Prostate gland (tissue), 2 donors: Measurements from ENCODE around the gene INHBC. TPM values are rescaled to one million over a fixed set of nuclear protein-coding genes. Genes with fewer than 3 reads are reported as not detected.

ENCODE experiments used
- DNase-seq: peaks from one replicate; pipeline ENCODE4 v3.0.0-alpha.2; 2019; ENCODE audit warnings: low spot score
- H3K27ac ChIP-seq, 2 donors: fragments of 200-600 bp; sonication (generic); 2 replicates each; pipeline ENCODE4 v1.5.1; 2017 to 2019
- H3K27me3 ChIP-seq: fragments of 200-600 bp; sonication (generic); replicated peaks from 2 replicates; pipeline ENCODE4 v1.5.1; 2019; ENCODE audit not compliant: insufficient read depth
- H3K36me3 ChIP-seq, 2 donors: fragments of 200-600 bp; sonication (generic); 1 replicate in 1 of 2; 2 replicates in 1 of 2; pipeline versions ENCODE4 v1.5.1 to v1.8.1; 2017 to 2019
- H3K4me1 ChIP-seq: fragments of 200-600 bp; sonication (generic); replicated peaks from 2 replicates; pipeline ENCODE4 v1.5.1; 2019
- H3K4me3 ChIP-seq, 2 donors: fragments of 200-600 bp; sonication (generic); 2 replicates each; pipeline ENCODE4 v1.5.1; 2017 to 2019
- H3K9me3 ChIP-seq: fragments of 200-600 bp; sonication (generic); 2 replicates; pipeline ENCODE4 v1.5.1; 2017
- POLR2A ChIP-seq: fragments of 450-650 bp; IDR thresholded peaks from one replicate; pipeline ENCODE4 v1.6.1; 2016; ENCODE audit warnings: antibody characterized with exemption, mild to moderate bottlenecking
- POLR2AphosphoS5 ChIP-seq: sonication (generic); formaldehyde crosslinking; IDR thresholded peaks from one replicate; pipeline ENCODE4 v1.6.1; 2017; ENCODE audit warnings: antibody characterized with exemption
- WGBS: methylation state at CpG from one replicate; pipeline ENCODE4 v1.1.5; 2018; 5-methylcytosine and 5-hydroxymethylcytosine counted together
- intact Hi-C: fragments of 100-400 bp; cut with DNase I; formaldehyde crosslinking; loops from one replicate; pipeline ENCODE4 v1.14.2; 2022
- total RNA-seq, 2 donors: library from RNA; depleted of rRNA; stranded (reverse); fragments of >200 nt; gene quantifications; one replicate each; pipeline ENCODE4 v1.1.0, GENCODE V29; 2016
- TF ChIP-seq, protein P1 (sequence below), 4 experiments: fragments of 200-600 bp in 2 of 4; fragments of 450-650 bp in 2 of 4; sonication (generic) in 2 of 4; IDR thresholded peaks; 1 replicate in 3 of 4; 2 replicates in 1 of 4; pipeline ENCODE4 v1.5.1; 2016 to 2019; ENCODE audit warnings: antibody characterized with exemption in 4 of 4, mild to moderate bottlenecking in 2 of 4, moderate library complexity in 2 of 4

The INHBC gene
- total RNA-seq, 2 donors from 2014 or later, result 0.46 to 0.57 TPM

DNA sequence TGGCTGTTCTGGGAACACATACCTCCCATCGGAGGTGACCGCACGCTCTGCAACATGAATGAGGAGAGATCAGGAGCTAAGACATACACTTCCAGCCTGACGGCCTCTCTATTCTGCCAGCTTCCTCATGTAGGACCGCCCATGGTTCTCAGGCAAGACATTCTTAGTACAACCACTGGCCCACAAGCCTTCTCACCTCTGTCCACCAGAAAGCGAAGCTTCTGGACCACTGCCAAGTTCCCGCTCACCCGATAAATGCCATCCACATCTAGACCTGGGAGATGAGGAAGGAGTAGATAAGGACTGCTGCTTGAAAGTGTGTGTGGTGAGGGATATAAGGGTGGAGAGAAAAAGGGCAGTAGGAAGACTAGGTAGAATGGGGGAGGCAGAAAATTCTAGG, 39.8 kb downstream of the INHBC start:
- no peak for TF ChIP-seq POLR2AphosphoS5
- TF ChIP-seq, protein P1, sequence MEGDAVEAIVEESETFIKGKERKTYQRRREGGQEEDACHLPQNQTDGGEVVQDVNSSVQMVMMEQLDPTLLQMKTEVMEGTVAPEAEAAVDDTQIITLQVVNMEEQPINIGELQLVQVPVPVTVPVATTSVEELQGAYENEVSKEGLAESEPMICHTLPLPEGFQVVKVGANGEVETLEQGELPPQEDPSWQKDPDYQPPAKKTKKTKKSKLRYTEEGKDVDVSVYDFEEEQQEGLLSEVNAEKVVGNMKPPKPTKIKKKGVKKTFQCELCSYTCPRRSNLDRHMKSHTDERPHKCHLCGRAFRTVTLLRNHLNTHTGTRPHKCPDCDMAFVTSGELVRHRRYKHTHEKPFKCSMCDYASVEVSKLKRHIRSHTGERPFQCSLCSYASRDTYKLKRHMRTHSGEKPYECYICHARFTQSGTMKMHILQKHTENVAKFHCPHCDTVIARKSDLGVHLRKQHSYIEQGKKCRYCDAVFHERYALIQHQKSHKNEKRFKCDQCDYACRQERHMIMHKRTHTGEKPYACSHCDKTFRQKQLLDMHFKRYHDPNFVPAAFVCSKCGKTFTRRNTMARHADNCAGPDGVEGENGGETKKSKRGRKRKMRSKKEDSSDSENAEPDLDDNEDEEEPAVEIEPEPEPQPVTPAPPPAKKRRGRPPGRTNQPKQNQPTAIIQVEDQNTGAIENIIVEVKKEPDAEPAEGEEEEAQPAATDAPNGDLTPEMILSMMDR (IDR thresholded peaks at IDR 0.05), result no peak
- no peak for TF ChIP-seq POLR2A
- intact Hi-C loops, result no loop called here
- peaks cover 10% of the 10 kb centered on the region for H3K27me3 ChIP-seq

DNA sequence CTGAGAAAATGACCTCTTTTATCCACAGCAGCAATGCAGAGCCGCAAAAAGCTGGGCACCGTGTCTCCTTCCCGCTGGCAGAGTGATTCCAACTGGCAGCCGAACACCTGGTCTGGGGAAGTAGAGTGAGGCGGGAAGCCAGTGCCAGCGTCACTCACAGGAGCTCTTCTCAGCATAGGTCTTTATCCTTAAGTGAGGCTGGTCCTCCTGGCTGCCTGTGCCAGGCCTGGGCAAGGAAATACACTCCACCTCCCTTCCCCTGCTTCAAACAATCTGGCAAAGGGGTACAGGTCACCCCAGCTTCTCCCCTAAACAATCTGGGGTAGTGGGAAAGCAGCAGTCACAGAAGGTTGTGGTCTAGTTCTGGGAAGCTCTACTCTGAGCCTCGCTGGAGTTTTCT, 40.3 kb downstream of the INHBC start:
- no peaks in the 10 kb centered on the region for H3K36me3 ChIP-seq
- no peak for TF ChIP-seq POLR2AphosphoS5
- no peak for TF ChIP-seq POLR2A
- TF ChIP-seq, protein P1 (IDR thresholded peaks at IDR 0.05), result no peak
- DNase-seq, result no peak
- H3K9me3 ChIP-seq, result no peaks in the 10 kb centered on the region
- peaks cover 13% of the 10 kb centered on the region for H3K4me1 ChIP-seq
- WGBS, result 36% methylated on average over 7 of the region's 7 CpGs
- H3K4me3 ChIP-seq, result peak overlapping the region in 1 of 2 donors; percentile 26
- intact Hi-C loops, result no loop called here
- H3K27ac ChIP-seq, result no peak overlapping the region
- H3K27me3 ChIP-seq, result peaks cover 10% of the 10 kb centered on the region

More for the DNA sequence above, 39.8 kb downstream of the INHBC start:
- H3K4me1 ChIP-seq, result peaks cover 13% of the 10 kb centered on the region
- H3K27ac ChIP-seq, result no peak overlapping the region
- no peak overlapping the region for H3K4me3 ChIP-seq
- 77% methylated on average over 8 of the region's 8 CpGs for WGBS
- H3K9me3 ChIP-seq, result no peaks in the 10 kb centered on the region
- H3K36me3 ChIP-seq, result no peaks in the 10 kb centered on the region
- no peak for DNase-seq

DNA sequence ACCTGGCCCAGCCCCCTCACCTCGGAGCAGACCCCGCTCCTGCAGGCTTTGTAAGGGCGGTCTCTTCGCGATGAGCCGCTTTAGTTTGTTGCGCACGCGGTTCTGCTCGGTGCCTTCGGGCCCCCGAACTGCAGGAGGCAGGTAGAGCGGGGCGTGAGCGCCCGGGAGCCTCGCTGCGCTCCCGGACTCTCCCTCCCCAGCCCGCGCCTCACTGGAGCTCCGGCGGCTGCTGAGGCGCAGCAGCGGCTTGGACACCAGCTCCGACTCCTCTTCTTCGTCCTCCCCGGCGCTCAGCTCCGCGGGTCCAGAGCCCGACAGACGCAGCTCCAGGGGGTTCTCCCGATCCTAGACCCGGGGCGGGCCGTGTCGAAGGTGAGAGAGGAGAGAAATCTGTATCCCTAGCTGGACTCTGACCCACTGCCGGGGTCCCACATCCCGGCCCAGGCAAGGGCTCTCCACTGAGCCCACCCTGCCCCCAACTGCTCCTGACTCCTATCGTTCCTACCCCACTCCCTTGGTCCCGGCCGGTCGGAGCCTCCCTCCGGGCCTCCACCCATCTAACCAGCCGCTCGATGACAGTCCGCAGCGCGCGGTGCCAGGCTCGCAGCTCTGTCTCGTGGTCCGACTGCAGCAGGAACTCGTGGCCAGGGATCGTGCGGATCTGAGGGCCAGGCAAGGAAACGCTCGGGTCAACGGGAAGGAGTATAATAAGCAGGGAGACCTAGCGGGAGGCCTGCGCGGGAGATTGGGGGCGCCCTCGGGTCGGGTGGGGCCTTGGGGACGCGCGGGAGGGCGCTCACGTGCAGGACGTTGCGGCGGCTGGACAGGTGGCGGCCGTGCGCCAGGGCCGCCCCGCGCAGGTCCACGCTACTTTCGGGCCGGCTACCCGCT, 40.9 kb downstream of the INHBC start:
- no peak overlapping the region for H3K27ac ChIP-seq
- peaks cover 13% of the 10 kb centered on the region for H3K4me1 ChIP-seq
- no peaks in the 10 kb centered on the region for H3K9me3 ChIP-seq
- WGBS, result 8% methylated on average over 84 of the region's 84 CpGs
- intact Hi-C loops, result no loop called here
- DNase-seq, result no peak
- H3K4me3 ChIP-seq, result peak overlapping the region; percentile 12 to 26
- no peaks in the 10 kb centered on the region for H3K36me3 ChIP-seq
- TF ChIP-seq POLR2AphosphoS5 (no peak), POLR2A (no peak)
- TF ChIP-seq, protein P1 (IDR thresholded peaks at IDR 0.05), result no peak
- peaks cover 10% of the 10 kb centered on the region for H3K27me3 ChIP-seq

DNA sequence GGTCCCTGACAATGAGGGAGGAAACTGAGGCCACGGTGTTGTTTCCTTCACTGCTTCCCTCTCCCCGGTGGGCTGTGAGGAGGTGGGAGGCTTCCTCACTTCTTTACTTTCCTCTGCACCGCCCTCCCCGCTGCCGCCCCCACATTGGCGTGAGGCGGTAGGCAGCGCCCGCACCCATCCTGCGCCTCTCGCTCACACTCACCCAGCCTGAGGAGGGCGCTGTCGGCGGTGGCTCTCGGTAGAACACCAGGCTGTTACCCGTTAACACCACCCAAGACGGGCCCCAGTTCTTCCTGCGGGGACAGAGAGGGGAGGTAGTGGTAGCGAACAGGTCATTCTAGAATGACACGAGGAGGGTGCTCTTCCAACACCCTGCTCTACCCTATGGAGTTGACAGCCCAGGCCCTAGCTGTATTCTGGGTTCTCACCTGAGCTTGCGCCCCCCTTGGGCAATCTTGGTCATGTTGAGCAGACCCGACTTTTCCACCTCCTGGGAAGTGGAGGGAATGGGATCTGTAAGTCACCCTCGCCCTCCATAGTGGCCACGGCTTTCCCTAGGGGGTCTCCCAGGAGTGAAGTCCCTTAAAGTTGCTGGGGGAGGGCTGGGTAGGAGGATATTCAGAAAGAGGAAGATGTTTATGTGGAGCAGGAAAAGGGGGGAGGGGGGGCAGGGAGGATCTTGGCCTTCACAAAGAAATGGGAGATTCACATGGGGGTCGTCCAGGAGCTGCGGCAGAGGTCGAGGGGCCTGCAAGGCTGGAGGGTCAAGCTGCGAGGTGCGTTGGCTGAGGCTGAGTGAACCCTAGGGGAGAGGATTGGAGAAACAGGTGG, 41.8 kb downstream of the INHBC start:
- peaks cover 10% of the 10 kb centered on the region for H3K27me3 ChIP-seq
- DNase-seq, result no peak
- TF ChIP-seq, protein P1 (IDR thresholded peaks at IDR 0.05), result peak in 1 of 4 experiments; percentile 16
- TF ChIP-seq POLR2AphosphoS5, result no peak

More for the DNA sequence above, 41.8 kb downstream of the INHBC start:
- H3K4me3 ChIP-seq, result peak overlapping the region; percentile 12 to 26
- H3K36me3 ChIP-seq, result no peaks in the 10 kb centered on the region
- intact Hi-C loops, result no loop called here
- WGBS, result 22% methylated on average over 29 of the region's 29 CpGs
- peaks cover 13% of the 10 kb centered on the region for H3K4me1 ChIP-seq
- H3K9me3 ChIP-seq, result no peaks in the 10 kb centered on the region
- H3K27ac ChIP-seq, result no peak overlapping the region
